SHP77 (cell line): ENCODE measurements around the gene MRGPRF.

Experiments used
- DNase-seq, 2 experiments: peaks; one replicate each; lab custom pipeline; 2025; lab: John Stamatoyannopoulos, UW

MRGPRF gene

DNA sequence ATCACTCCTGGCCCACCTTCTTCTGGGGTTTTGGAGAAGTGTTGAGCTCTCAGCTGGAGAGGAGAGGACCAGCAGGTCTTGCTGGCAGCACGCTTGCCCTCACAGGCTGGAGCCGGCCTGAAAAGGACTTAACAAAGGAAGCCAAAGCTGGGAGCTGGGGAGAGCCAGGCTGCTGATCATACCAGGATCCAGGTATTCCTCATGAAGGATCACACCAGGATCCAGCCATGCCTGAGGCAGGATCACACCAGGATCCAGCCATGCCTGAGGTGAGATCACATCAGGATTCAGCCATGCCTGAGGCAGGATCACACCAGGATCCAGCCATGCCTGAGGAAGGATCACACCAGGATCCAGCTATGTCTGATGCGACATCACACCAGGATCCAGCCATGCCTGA, 49.3 kb downstream of the MRGPRF start:
- DNase-seq = no peak

DNA sequence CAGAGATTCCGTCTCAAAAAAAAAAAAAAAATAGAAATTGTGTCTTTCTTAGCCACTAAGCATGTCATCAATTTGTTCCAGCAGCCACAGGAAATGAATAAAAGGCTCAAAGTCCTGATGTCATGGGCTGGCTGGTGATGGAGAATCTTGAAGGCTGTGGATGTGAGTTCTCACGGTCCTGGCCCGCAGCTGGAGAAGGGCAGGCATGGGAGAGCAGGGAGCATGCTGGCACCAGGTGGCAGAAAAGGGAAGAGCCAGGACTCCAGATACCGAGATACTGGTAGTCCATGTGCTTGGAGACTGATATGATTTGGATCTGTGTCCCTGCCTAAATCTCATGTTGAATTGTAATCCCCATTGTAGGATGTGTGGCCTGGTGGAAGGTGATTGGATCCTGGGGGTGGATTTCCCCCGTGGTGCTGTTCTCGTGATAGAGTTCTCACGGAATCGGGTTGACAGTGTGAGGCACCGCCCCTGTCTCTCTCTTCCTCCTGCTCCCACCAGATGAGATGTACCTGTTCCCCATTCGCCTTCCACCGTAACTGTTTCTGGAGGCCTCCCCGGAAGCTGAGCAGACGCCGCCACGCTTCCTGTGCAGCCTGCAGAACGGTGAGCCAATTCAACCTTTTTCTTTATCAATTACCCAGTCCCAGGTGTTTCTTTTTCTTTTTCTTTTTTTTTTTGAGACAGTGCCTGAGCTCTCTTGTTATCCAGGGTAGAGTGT, 50.4 kb downstream of the MRGPRF start:
- peak in 1 of 2 experiments; percentile 44 for DNase-seq

DNA sequence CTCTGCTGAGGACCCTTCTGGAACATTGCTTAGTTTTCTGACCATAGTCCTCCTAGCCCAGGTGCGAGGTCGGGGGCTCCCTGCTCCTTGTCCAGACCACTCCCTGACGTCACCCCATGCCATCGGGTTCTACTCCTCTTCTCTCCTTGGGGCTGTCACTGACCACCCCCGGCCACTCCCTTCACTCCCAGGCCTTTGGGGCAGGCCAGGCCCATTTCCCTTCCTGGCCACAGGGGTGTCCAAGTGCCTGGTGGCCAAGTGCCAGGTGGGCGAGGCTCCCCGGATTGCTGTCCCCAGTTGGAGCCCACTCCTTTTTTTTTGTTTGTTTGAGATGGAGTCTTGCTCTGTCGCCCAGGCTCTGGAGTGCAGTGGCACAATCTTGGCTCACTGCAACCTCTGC, 51.8 kb downstream of the MRGPRF start:
- DNase-seq = no peak

DNA sequence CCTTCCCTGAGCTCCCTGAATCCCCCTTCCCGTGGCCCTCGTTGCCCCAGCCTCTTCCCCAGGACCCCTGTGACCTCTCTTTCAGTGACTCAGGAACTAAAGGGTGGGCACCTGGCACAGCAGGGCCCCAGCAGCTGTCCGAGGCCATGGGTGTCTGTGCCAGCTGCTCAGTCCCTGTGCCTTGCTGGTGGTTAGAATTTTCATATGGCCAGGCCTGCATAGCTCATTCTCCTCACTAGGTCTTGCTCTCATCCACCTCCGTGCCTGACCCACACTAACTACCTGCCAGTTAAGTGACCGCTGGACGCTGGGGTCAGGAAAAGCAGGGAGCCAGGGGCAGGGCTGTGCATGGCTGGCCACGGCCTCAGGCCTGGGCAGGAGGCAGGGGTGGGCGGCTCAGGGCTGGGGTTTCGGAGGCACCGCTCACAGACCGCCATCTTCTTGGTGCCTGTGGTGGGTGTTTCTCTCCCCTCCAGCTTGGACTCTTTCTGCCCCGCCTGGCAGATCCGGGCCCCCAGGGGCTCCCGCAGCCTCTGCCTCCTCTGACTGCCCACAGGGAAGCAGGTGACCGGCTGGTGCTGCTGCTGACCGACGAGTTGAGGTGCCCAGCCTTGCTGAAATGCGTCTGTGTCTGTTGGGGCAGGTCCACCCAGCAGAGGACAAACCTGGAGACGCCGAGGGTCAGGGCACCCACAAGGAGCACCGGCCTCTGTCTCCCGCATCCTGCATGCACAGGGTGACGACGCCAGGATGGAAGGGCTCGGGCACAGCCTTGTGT, 52.6 kb downstream of the MRGPRF start:
- no peak for DNase-seq

DNA sequence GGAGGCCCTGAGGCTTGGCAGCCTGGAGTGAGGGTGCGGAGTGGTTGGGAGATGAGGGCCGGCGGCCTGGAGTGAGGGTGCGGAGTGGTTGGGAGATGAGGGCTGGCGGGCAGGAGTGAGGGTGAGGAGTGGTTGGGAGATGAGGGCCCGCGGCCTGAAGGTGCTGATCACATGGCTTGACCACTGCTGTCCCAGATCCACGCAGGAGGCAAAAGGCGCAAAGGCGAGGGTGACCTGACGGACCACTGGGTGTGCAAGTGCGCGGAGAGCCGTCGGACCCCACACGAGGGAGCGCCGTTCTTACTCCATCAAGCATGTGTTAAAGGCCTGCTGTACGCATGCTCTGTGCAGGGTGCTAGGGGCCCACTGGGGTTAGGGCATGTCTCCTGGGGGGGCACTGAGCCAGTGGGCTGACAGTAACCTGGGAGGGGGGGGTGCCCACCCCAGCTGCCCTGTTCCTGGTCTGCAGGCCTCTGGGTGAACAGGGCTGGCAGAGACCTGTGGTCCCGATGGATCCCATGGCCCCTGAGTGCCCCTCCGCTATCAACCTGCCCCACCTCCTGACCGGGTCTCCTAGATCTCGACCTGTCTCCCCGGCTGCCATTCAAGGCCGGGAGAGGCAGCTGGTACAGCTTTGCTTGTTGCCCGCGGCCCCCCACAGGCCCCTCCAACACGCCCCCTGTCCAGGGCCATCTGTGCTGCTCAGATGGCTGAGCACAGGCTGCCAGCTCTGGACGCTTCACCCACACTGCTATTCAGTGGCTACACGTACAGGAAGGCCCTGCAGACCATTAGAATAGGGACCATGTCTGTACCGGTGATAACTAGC, 53.4 kb downstream of the MRGPRF start:
- DNase-seq = no peak

DNA sequence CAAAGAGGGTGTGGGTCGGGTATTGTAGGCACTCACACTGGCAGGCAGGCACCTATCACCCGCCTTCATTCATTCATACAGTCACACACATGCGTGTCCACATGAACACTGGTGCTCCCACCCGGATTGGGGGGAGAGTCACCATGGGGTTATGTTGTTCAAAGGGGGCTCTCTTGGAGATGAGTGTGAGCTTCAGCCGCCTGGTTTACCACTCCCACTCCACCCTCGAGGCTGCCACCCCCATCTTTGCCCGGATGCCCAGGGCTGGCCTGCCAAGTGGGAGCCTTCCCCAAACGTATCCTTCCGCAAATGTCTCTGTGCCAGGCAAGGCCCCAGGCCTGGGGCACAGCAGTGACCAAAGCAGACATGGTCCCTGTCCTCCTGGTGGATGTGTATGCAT, 54.8 kb downstream of the MRGPRF start:
- DNase-seq = no peak

DNA sequence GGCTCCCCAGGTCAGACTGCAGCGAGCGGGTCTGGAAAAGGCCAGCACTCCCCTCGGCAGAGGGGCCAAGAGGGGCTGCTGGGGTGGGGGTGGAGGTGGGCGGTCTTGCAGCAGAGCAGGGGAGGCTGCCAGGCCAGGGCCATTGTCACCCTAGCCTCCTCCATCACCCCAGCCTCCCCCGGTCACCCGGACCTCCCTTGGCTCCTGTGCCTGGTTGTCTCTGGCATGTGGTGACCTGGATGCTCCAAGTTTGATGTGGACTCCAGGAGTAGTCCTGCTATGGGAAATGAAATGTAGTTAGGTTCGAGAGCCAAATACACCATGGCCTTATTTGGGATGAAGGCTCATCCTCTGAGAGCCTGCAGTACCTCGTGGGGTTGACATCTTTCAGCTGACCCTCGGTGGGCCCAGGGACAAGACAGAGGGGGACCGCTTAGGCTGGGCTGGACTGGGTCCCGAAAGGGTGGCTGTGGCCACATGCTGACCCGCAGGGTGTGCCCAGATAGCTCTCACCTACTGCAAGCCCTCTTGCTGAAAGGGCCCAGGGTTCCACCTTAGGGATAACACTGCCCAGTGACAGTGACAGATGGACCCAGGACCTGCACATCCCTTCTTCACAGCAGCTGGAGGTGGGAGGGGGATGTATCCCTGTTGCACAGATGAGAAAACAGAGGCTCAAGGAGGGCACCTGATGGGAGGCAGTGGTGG, 56.3 kb downstream of the MRGPRF start:
- no peak for DNase-seq

DNA sequence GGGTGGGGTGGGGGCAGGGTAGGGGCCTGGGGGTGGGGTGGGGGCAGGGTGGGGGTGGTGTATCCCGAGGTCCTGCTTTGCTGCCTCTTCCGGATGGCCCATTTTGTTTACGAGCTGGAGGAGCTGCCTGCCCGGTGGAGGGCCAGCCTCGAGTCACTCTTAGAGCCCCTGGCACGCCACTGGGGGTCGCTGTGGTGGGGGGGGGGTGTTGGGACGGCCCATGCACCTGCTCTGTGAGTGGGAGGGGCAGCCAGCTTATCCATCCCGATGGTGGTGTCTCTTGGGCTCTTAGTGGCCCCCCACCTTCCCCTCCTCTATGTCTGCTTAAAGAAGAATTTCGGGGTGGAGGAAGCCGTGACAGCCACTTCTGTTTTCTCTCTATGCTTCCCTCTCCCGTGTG, 56.9 kb downstream of the MRGPRF start:
- DNase-seq = no peak

DNA sequence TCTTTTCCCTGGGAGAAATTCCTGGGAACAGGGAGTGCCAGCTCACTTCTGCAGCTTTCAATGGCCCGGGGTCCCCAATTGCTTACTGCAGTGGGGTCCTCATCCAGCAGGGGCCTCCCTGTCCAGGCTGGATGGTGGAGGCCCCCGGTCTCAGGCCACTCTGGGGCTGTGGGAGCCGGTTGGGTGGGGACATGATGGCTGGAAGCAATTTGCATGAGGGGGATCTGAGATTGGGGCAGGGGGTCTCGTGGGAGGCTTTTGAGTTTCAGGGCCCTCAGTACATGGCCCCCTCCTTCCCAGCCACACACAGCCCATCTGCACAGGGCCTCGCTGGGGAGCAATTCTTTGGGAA, 57.5 kb downstream of the MRGPRF start:
- no peak for DNase-seq

DNA sequence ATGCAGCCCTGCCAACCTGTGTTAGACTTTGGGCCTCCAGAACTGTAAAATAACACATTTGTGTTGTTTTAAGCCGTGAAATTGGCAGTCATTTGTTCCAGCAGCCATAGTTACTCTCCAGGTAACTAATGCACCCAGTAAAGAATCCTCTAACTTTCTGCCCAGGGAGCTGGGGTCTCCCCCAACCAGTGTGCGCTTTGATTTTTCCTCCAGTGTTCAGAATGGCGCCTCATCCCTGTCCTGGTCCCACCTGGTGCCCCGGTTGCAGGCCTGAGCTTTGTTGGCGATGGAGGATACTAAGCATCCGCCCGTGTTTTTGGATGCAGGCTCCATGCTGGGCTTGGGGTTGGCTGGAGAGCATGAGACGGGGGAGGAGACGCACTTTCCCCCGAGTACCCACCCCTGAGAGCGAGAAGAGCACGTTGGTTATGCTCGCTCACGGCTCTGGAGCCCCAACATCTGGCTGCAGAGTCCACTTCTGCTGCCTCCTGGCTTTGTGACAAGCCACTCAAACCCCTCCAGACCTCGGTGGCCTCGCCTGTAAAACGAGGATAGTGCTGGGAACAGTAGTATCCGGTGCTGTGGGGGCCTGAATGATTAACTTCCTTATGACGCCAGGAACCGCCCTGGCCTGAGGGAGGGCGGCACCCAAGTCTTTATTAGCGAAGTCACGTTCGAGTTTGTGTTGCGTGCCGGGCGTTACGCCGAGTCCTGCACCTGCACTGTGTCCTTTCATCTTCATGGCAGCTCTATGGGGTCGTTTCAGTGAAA, 58.0 kb downstream of the MRGPRF start:
- no peak for DNase-seq
